Subcutaneous adipose tissue (tissue), 4 donors: ENCODE data around the gene EPHA4. TPM values are rescaled to one million over a fixed set of nuclear protein-coding genes. Genes with fewer than 3 reads are reported as not detected.

Source experiments
- total RNA-seq, 4 donors: library from RNA; depleted of rRNA; stranded (reverse); fragments of >200 nt; gene quantifications; one replicate each; pipeline ENCODE4 v1.1.0, GENCODE V29; 2016
- TF ChIP-seq, protein P1 (sequence below): fragments of 450-650 bp; IDR thresholded peaks from one replicate; pipeline ENCODE4 v1.5.1; 2016; ENCODE audit warnings: low read depth, mild to moderate bottlenecking, control low read depth, antibody characterized with exemption, moderate library complexity

Gene EPHA4
- total RNA-seq, 4 donors from 2014 or later, result 30.3 to 52.0 (median 39.4) TPM

DNA sequence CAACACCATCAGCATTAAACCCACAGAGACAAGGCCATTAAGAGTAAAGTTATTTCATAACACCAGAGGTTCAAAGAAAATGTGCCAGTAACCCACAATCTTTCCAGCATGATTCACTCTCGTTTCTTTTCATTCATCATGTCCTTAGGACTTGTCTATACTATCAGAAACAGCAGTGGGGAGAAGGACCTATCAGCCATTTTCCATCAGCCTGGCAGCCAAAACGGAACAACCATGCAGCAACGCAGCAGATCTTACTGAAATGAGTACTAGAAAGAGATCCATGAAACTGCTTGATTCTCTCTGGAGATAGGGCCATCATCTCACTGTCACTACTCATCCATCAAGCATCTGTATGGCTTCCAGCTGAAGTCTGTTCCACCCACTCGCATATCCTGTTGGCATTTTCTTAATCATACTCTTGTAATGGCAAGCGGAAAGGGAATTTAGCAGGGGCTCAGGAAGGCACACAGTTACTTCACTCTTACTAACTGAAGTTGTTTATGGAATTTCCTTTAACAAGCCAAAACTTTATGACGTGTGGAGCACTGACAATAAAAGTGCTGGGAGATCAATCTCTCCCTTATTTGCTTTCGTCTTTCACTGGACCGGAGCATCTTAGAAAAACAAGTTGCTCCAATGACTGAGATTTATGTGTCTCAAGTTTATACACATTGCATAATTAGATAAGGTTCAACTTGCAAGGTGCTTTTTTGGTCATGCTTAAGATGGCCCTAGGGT is 69.7 kb downstream of the EPHA4 start:
- TF ChIP-seq, protein P1, sequence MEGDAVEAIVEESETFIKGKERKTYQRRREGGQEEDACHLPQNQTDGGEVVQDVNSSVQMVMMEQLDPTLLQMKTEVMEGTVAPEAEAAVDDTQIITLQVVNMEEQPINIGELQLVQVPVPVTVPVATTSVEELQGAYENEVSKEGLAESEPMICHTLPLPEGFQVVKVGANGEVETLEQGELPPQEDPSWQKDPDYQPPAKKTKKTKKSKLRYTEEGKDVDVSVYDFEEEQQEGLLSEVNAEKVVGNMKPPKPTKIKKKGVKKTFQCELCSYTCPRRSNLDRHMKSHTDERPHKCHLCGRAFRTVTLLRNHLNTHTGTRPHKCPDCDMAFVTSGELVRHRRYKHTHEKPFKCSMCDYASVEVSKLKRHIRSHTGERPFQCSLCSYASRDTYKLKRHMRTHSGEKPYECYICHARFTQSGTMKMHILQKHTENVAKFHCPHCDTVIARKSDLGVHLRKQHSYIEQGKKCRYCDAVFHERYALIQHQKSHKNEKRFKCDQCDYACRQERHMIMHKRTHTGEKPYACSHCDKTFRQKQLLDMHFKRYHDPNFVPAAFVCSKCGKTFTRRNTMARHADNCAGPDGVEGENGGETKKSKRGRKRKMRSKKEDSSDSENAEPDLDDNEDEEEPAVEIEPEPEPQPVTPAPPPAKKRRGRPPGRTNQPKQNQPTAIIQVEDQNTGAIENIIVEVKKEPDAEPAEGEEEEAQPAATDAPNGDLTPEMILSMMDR, result no peak

DNA sequence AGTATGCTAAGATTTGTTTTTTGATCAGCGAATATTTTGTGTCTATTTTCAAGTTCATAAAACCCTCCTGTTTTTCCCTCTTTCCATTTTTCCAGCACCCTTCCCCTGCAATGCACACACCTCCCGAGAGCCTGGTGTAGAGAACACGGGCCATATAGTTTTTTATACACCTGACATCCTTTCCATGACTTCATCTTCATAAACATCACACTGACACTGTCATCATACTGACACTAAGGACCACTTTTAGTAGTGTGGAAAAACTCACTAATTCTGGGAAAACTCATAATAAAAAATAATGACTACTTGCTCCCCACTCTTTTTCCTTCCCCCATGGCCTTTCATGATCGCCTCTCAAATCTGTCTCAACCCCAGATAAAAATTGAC is 70.2 kb downstream of the EPHA4 start:
- TF ChIP-seq, protein P1, result no peak

DNA sequence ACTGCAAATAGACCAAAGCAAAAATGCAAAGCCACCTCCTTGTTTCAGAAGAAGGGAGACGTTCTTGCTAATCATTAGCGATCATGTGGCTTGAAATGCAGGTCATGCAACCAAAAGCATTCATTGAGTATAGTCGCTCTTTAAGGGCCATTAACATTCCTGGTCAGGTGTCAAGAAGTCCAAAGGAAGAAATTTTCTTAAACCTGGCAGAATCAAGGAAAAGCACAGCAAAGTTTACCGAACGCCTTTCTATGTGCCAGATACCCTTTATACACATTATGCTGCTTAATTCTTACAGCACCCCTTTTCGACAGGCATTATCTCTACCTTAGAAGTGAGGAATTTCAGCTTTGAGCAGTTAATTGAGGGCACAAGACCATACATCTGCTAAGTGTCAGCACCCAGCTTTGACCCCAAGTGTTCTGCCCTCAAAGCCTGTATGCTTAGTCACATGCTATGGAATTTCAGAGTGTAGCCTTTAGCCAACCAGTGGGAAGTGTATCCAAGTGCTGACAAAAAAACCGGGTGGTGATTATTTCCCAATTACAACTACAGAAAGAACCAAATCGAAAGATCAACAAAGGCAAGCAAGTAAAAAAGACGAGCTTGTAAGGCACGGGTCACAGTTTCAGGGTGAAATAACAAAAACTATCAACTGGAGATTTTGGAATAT is 70.8 kb downstream of the EPHA4 start:
- TF ChIP-seq, protein P1, result no peak

DNA sequence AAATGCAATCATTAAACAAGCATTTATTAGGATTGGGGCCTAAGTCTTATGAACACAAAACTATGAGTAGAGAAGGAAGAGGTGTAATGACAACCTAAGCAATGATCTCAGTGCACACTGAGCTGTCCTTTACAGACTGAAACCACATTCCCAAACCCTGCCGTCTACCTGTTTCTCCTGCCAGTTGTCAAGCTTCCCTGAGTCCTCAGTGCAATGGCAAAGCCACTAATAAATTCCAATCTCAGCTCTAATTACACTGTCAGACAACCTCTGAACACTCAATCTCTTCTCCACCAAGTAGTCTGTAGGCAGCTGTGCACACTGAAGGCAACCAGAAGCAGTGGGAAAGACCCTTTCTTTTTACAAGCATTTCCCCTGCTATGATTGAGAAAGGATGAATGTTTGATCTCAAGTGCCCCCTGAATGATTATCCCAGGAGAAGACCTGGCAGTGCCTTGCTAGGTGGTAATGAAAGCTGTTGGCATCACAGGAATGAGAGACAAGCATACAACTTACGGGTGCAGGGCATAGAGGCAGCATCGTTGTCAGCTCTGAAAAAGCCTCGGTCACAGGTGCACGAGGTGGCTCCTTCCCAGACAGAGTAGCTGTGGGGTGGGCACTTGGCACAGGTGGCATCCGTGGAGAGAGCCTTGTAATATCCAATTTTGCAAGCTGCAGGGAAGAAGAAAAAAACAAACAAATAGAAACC is 71.4 kb downstream of the EPHA4 start:
- TF ChIP-seq, protein P1, result no peak

DNA sequence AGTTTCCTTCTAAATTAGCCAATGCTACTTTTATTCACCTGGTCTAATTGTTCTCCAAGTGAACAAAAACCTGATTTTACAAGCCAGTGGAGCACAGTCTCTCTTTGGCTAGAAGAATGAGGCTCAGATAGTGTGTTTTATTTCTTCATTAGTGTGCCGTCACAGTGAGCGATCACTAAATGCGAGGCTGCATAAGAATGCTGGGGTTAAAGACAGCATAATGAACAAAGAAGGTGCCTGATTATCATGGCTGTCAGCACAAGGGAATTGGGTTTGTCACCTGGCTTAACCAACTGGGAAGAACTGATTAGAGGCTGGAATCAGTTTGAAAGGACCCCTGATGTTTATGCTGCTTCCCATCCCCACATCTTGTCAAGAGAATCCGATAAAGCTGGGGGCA is 76.4 kb downstream of the EPHA4 start:
- TF ChIP-seq, protein P1, result no peak

DNA sequence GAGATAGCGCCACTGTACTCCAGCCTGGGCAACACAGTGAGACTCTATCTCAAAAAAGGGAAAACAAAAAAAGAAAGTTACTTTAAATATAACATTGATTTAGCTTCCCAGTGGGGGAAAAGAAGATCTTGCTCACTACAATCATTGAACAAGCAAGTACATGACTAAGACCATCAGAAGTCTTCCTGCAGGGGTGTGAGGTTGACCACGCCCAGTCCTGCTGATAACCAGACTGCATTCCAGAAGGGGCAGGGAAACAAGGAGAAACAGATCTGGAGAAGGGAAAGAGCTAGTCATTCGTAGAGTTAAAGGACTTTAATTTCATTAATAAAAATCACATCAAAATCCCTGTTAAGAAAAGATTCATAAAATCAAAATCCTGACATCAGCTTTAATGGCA is 77.5 kb downstream of the EPHA4 start:
- TF ChIP-seq, protein P1, result no peak

DNA sequence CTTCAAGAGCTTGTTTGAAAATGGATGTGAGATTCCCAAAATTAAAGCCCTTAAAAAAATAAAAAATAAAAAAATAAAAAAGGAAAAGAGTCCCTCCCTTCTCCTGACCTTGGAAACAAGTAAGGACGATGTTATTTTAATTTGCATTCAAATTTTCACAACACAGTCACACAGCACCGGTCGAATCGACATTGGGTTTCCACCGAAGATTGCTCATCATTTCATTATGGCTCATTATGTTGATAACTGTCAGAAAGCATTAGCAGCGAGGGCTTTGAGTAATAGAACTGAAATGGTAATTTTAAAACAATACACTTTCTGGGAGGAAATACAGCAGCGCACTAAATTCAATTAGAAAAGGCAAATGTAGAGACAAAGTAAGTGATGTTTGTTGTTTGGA is 78.7 kb downstream of the EPHA4 start:
- TF ChIP-seq, protein P1, result no peak
